Raji (cell line): ENCODE measurements around the gene SLC35E2B.

ENCODE experiments used
- POLR2A ChIP-seq: IDR thresholded peaks from 2 replicates; pipeline ENCODE4 v1.6.1; 2011; ENCODE audit warnings: low read depth, low read length, control low read depth; ENCODE audit not compliant: insufficient read depth

Gene SLC35E2B

GRCh38 chr1:1612104-1612400, 80.5 kb downstream of the SLC35E2B start:
- no peak for TF ChIP-seq POLR2A

- no peak for TF ChIP-seq POLR2A
Measured at GRCh38 chr1:1610796-1611195, 81.8 kb downstream of the SLC35E2B start.

GRCh38 chr1:1609822-1610485, 82.6 kb downstream of the SLC35E2B start:
- no peak for TF ChIP-seq POLR2A
